NCI-H2081 treated with DMSO at 0.1 percent for 48 hours (cell line): ENCODE measurements around the gene P2RX4.
"Not testable (repeated sequence)": the region's sequence is repeated elsewhere in the genome, so short reads cannot be mapped to it uniquely, and the experiment has no call there.

ENCODE experiments used
- DNase-seq: peaks from one replicate; lab custom pipeline; 2025; lab: John Stamatoyannopoulos, UW

P2RX4 gene

DNA sequence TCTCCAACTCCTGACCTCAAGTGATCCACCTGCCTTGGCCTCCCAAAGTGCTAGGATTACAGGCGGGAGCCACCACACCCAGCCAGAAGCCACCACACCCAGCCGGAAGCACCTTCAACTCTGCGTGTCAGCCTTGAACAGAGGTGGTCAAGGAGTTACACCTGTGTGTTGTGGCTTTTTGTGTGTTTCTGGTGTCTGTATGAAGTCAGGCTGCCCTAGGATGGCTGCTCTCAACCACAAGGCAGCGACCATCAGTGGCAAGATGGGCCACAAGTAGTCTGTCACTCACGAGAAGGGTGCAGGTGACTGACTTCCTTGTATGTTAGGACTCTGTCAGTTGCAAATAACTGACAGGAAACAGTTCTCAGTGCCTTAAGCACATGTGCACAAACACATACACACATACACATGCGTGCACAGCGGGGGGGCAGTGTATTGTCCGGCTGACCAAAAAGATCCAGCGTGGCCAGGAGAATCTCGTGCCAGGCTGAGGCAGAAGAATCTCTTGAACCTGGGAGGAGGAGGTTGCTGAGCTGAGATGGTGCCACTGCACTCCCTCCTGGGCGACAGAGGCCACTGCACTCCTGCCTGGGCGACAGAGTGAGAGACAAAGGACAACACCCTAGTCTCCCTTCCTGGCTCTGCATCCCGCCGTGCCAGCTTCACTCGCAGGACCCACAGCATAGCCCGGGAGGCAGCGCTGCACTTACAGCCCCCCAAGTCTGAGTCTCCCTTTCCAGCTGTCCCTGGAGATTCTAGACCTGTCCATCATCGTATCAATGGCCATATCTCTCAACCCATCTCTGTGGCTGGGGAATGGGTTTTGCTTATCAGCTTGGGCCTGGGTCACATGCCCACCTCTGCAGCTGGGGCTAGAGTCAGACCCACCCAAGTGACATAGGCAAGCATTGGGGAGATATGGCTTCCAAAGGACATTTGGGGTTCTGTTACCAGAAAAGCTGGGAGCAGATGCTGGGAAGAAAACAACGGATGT, 13.7 kb downstream of the P2RX4 start:
- no peak for DNase-seq

GRCh38 chr12:121224591-121224990, 14.7 kb downstream of the P2RX4 start:
- DNase-seq, result no peak

DNA sequence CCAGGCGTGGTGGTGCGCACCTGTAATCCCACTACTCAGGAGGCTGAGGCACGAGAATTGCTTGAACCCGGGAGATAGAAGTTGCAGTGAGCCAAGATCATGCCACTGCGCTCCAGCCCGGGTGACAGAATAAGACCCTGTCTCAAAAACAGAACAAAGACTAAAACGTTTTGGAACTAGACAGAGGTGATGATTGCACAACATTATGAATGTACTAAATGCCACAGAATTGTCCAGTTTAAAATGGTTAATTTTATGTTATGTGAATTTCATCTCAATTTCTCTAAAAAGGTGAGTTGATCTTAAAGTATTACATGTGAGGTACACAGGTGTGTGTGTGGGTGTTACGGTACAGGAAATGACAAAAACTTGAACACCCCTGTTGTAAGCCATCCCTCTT, 16.5 kb downstream of the P2RX4 start:
- no peak for DNase-seq

DNA sequence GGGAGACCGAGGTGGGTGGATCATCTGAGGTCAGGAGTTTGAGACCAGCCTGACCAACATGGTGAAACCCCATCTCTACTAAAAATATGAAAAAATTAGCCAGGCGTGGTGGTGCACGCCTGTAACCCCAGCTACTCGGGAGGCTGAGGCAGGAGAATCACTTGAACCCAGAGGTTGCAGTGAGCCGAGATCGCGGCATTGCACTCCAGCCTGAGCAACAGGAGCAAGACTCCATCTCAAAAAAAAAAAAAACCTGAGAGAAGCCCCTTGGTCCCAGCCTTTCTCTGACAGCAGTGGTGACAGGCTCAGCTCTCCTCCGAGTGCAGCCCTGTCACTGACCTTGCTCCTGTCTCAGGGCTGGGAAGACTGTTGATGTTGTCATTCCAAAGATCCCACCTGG, 16.9 kb downstream of the P2RX4 start:
- not testable (repeated sequence) for DNase-seq

GRCh38 chr12:121227294-121227693, 17.4 kb downstream of the P2RX4 start:
- DNase-seq, result no peak

- DNase-seq, result no peak
Measured at GRCh38 chr12:121228919-121229665, 19.2 kb downstream of the P2RX4 start.

DNA sequence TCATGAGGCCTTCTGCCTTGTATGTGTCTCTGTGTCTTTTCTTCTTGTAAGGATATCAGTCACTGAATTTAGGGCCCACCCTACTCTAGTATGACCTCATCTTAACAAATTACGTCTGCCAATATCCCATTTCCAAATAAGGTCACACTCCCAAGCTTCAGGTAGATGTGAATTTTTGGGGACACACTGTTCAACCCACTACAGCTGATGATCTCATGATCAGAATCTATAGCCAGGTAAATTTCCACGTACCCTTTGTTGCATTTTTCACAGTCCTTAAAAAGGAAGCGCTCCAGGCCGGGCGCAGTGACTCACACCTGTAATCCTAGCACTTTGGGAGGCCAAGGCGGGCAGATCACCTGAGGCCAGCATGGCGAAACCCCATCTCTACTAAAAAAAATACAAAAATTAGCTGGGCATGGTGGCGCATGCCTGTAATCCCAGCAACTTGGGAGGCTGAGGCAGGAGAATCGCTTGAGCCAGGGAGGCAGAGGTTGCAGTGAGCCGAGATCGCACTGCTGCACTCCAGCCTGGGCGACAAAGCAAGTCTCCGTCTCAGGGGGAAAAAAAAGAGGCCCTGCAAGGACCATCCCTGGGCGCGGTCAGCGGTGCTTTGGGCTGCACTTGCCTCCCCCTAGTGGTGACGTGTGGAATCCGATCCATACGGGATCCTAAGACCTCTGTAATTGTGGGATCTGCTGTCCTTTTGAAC, 20.1 kb downstream of the P2RX4 start:
- DNase-seq, result not testable (repeated sequence)

GRCh38 chr12:121230538-121230907, 20.6 kb downstream of the P2RX4 start:
- DNase-seq, result no peak

DNA sequence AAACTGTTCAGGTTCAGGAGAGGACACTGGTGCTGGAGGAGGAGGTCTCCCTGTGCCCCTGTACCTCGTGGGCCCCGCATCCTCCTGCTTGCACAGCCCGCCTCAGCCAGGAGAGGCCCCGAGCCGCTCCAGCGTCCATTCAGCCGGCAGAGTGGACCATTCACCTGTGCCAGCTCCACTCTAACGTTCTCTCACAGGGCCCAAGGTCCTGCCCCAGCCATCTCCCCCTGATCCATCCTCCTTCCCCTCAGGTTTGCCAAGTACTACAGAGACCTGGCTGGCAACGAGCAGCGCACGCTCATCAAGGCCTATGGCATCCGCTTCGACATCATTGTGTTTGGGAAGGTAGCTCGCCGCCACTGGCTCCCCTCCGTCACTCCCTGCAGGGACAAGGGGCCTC, 22.2 kb downstream of the P2RX4 start:
- no peak for DNase-seq

GRCh38 chr12:121232977-121233627, 23.2 kb downstream of the P2RX4 start:
- DNase-seq, result no peak

DNA sequence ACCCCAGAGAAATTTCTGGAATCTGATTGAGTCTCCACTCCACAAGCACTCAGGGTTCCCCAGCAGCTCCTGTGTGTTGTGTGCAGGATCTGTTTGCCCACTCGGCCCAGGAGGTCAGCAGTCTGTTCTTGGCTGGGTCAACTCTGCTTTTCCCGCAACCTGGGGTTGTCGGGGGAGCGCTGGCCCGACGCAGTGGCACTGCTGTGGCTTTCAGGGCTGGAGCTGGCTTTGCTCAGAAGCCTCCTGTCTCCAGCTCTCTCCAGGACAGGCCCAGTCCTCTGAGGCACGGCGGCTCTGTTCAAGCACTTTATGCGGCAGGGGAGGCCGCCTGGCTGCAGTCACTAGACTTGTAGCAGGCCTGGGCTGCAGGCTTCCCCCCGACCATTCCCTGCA, 23.7 kb downstream of the P2RX4 start:
- no peak for DNase-seq

DNA sequence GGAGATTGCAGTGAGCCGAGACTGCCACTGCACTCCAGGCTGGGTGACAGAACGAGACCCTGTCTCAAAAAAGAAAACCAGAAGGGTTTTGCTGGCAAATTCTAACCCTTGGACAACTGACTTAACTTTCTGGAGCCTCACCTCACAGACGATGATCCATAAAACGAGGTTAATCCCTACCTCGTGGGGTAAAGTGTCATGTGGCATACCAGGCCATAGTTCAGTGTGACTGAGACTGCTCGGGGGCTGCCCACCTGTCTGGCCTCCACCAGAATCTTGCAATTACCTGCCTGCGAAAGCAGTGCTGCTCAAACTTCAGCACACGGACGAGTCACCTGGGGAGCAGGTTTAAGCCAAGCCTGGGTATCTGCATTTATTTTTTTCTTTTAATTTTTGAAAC, 26.8 kb downstream of the P2RX4 start:
- DNase-seq, result no peak

DNA sequence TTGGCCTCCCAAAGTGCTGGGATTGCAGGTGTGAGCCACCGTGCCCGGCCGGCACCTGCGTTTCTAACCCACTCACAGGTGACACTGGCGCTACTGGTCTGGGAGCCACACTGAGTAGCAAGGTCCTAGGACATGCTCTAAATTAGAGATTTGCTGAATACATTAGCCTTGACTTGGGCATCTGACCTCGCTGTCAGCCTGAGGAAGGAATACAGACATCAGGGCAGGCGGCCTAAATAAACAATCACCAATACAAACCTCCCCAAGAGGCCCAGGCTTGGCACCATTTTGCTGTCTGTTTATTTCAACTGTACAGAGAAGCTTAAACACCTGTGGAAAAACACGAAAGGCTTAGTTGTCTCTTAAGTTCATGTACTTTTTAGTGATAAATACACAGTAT, 27.5 kb downstream of the P2RX4 start:
- no peak for DNase-seq

GRCh38 chr12:121238086-121238485, 28.2 kb downstream of the P2RX4 start:
- no peak for DNase-seq

GRCh38 chr12:121238604-121239350, 28.8 kb downstream of the P2RX4 start:
- DNase-seq, result no peak

DNA sequence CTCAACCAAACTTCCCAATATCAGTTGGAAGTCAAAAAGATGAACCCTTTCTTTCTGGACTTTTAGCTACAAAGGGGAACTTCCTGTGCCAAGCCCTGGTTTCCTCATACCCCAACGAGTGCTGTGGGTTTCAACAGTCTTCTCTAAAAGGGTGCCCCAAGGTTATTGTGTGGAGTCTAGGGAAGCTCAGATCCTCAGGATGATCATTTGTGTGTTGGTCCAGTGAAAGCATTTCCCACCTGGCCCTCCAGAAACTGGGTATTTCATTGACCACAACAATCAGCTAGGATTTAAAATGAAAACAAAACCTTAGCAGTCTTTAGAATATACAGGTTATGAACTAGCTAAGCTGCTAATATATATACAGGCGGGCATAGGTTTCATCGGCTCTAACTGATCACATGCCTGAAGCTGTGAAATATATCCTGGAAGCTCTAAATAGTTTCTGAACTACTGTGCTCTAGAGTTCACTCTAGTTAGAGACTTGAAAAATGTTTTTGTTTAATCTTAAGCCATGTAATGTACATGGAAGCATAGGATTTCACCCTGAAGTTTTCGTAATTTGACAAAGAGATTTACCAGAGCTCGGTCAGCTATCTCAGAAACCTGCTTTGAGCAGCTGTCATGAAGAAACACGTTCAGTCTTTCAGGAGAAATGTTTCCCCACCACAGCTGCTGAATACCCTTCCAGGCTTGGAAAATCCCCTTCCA, 29.6 kb downstream of the P2RX4 start:
- DNase-seq, result no peak

DNA sequence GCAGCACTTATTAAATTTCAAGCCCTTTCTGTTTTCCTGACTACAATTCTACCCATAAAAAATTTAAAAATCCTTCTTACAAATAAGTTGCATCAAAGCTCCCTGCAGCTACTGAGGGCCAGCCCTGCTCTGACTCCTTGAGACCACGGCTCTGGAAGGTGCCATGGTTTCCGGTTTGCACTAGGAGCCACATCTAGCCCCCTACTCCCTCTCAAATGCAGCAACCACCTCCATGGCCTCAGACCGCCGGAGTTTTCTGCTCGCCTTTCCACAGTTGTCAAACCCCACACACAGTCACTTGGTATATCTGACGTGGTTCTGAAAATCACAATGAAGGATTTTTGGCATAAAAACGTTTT, 30.1 kb downstream of the P2RX4 start:
- no peak for DNase-seq

DNA sequence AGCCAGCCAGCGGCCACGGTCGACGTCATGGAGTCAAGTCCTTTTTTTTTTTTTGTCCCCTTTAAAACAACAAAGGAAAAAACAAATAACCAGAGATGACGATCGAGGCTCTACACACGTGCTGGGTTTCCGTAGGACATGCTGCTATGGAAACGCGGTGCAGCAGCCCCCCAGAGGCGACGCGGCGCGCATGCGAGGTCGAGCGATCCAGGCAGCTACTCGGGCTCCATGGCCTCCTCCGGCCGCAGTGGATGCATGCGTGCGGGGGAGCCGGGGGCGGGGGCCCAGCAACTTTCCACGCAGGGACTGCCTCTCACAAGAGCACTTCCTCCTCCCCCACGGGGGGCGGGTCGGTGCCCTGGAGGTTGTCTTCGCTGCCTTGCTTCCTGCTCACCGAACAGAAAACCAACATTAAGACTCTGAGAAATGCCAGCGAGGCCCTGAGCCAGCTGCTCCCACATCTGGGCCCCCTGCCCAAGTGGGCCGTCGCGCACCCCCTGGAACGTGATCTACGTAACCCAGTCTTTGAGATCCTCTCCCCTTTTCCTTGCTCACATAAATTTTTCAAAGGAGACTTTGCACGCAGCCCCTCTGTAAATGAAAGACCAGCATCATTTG, 30.7 kb downstream of the P2RX4 start:
- no peak for DNase-seq

DNA sequence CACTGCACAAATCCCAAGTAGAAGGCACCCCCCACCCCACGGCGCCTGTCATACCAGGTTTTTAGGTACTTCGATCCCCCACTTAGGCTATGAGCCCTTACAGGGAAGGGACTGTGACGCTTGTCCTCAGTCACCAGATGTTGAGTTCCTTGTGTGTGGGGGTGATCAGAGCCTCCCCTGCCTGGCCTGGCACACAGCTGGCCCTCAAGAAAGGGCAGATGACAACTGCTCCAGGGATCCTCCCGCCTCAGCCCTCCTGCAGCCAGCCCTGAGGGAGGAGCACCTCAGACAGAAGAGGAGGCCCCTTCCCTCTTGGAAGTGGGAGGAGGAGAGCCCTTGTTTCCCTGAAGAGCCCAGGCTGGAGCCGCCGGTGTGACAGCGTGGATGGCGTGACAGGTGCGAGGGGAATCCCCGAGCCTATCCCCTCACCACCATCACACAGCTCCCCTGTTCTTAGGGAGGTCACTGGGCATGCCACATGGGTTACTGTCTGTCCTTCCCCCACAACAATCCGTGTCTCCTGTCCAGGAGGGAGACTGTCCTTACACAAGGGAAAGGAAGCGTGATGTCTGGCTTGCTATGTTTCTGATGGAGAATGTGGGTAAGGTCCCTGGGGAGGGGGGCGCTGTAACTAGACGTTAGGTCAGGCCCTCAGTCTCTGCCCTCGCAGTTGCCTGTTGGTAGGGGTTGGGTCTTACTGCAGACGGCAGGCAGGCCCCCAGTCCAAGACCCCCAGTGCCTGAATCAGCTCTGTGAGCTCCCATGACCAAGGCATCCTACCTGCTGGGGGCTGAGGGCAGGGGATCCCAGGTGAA, 31.4 kb downstream of the P2RX4 start:
- no peak for DNase-seq
